ENCODE data around the gene TNNI3K. TPM values are rescaled to one million over a fixed set of nuclear protein-coding genes. Genes with fewer than 3 reads are reported as not detected.

Gene TNNI3K
- polyA plus RNA-seq, 1 donor (not counting 4 experiments of a cell fraction or from before 2014, with no cell fraction given) = 0.41 TPM

DNA sequence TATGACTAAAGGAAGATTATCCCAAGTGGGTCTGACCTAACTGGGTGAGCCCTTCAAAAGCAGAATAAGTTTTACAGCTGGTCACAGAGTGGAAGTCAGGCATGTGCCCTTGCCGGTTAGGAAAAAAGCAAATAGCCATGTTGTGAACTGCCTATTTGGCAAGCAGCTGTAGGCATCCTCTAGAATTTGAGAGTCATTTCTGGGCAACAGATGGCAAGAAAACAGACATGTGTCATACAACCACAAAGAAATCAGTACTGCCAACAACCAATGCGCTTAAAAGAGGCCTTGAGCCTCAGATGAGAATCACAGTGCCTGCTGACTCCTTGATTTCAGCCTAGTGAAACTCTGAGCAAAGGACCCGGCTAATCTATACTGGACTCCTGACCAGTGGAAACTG, 250.4 kb downstream of the TNNI3K start:
- Histone ChIP-seq H3K27ac (ENCODE audit: control insufficient read depth, insufficient read depth, low read length) (no peak overlapping the region), H3K9me3 (ENCODE audit: control insufficient read depth, low read depth, low read length) (no peaks in the 10 kb centered on the region), H4K20me1 (ENCODE audit: control insufficient read depth, extremely low read depth, insufficient read depth, low read length) (no peaks in the 10 kb centered on the region), H3K4me3 (ENCODE audit: control insufficient read depth in 2 of 3, extremely low read depth in 1 of 3, insufficient read depth in 2 of 3, low read depth in 1 of 3, low read length in 3 of 3) (no peak overlapping the region), H3K36me3 (ENCODE audit: control insufficient read depth in 2 of 2, extremely low read depth in 1 of 2, insufficient read depth in 2 of 2, low read length in 2 of 2) (no peaks in the 10 kb centered on the region), H2AFZ (ENCODE audit: control insufficient read depth, low read length) (no peak overlapping the region), H3K27me3 (ENCODE audit: control insufficient read depth, extremely low read depth, insufficient read depth, low read length) (no peaks in the 10 kb centered on the region), H3K79me2 (ENCODE audit: control insufficient read depth, insufficient read depth, low read length) (no peaks in the 10 kb centered on the region), H3K4me1 (ENCODE audit: control insufficient read depth, extremely low read depth, insufficient read depth, low read length) (no peaks in the 10 kb centered on the region), H3K9ac (ENCODE audit: control insufficient read depth, extremely low read depth, insufficient read depth, low read length) (no peak overlapping the region), H3K9me1 (ENCODE audit: control insufficient read depth, extremely low read depth, insufficient read depth, low read length) (no peaks in the 10 kb centered on the region), H3K4me2 (ENCODE audit: control insufficient read depth, extremely low read depth, insufficient read depth, low read depth, low read length) (no peak overlapping the region)
- FAIRE-seq (no peak), DNase-seq (ENCODE audit: low read depth, low spot score) (no peak)
- dilution Hi-C loops (cut with MboI; ENCODE audit: extremely low pct_ligation_motif_present, low sequenced_read_pairs) = no loop called here
- TF ChIP-seq, protein P1, sequence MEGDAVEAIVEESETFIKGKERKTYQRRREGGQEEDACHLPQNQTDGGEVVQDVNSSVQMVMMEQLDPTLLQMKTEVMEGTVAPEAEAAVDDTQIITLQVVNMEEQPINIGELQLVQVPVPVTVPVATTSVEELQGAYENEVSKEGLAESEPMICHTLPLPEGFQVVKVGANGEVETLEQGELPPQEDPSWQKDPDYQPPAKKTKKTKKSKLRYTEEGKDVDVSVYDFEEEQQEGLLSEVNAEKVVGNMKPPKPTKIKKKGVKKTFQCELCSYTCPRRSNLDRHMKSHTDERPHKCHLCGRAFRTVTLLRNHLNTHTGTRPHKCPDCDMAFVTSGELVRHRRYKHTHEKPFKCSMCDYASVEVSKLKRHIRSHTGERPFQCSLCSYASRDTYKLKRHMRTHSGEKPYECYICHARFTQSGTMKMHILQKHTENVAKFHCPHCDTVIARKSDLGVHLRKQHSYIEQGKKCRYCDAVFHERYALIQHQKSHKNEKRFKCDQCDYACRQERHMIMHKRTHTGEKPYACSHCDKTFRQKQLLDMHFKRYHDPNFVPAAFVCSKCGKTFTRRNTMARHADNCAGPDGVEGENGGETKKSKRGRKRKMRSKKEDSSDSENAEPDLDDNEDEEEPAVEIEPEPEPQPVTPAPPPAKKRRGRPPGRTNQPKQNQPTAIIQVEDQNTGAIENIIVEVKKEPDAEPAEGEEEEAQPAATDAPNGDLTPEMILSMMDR (optimal IDR thresholded peaks at IDR 0.05 in 1 of 3, IDR thresholded peaks at IDR 0.05 in 1 of 3, conservative IDR thresholded peaks at IDR 0.05 in 1 of 3; ENCODE audit: extremely low read depth in 1 of 3, insufficient read depth in 2 of 3, low read length in 3 of 3) = no peak
- no peak for TF ChIP-seq EZH2 (IDR thresholded peaks at IDR 0.05; ENCODE audit: low read length)

DNA sequence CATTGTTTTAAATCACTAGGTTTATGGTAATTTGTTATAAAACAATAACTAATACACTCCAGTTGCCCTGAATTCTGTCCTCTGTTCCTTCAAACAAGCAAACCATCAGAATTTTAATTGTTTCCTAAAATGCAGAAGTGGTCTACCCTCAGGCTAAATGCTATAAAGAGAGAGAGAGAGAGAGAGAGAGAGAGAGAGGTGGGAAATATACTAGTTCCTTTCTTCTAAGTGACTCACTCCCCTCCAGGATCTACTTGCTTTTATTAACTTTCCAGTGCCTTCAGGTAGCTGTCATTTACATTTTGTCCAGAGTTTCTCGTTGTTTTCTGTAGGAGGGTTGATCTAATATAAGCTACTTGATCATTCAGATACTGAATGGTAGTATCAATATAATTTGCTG, 250.8 kb downstream of the TNNI3K start:
- no peak overlapping the region for H2AFZ ChIP-seq (ENCODE audit: control insufficient read depth, low read length)
- TF ChIP-seq EZH2 (IDR thresholded peaks at IDR 0.05; ENCODE audit: low read length) = no peak
- TF ChIP-seq, protein P1 (optimal IDR thresholded peaks at IDR 0.05 in 1 of 3, IDR thresholded peaks at IDR 0.05 in 1 of 3, conservative IDR thresholded peaks at IDR 0.05 in 1 of 3; ENCODE audit: extremely low read depth in 1 of 3, insufficient read depth in 2 of 3, low read length in 3 of 3) = no peak
- H3K36me3 ChIP-seq (ENCODE audit: control insufficient read depth in 2 of 2, extremely low read depth in 1 of 2, insufficient read depth in 2 of 2, low read length in 2 of 2) = no peaks in the 10 kb centered on the region
- DNase-seq (ENCODE audit: low read depth, low spot score) (no peak), FAIRE-seq (no peak)
- H3K4me3 ChIP-seq (ENCODE audit: control insufficient read depth in 2 of 3, extremely low read depth in 1 of 3, insufficient read depth in 2 of 3, low read depth in 1 of 3, low read length in 3 of 3) = no peak overlapping the region
- no peak overlapping the region for H3K4me2 ChIP-seq (ENCODE audit: control insufficient read depth, extremely low read depth, insufficient read depth, low read depth, low read length)
- no peaks in the 10 kb centered on the region for H3K9me3 ChIP-seq (ENCODE audit: control insufficient read depth, low read depth, low read length)
- H3K79me2 ChIP-seq (ENCODE audit: control insufficient read depth, insufficient read depth, low read length) = no peaks in the 10 kb centered on the region
- H3K9me1 ChIP-seq (ENCODE audit: control insufficient read depth, extremely low read depth, insufficient read depth, low read length) = no peaks in the 10 kb centered on the region
- H3K4me1 ChIP-seq (ENCODE audit: control insufficient read depth, extremely low read depth, insufficient read depth, low read length) = no peaks in the 10 kb centered on the region
- H3K9ac ChIP-seq (ENCODE audit: control insufficient read depth, extremely low read depth, insufficient read depth, low read length) = no peak overlapping the region
- no peaks in the 10 kb centered on the region for H4K20me1 ChIP-seq (ENCODE audit: control insufficient read depth, extremely low read depth, insufficient read depth, low read length)
- H3K27ac ChIP-seq (ENCODE audit: control insufficient read depth, insufficient read depth, low read length) = no peak overlapping the region
- dilution Hi-C loops (cut with MboI; ENCODE audit: extremely low pct_ligation_motif_present, low sequenced_read_pairs) = no loop called here
- no peaks in the 10 kb centered on the region for H3K27me3 ChIP-seq (ENCODE audit: control insufficient read depth, extremely low read depth, insufficient read depth, low read length)
